GM19025 (cell line): Measurements from ENCODE around the gene TLL2.

Experiments used
- ATAC-seq: cut with Tn5 transposase; IDR thresholded peaks from one replicate; pipeline ENCODE4 v1.9.1; 2021; ENCODE audit warnings: mild to moderate bottlenecking, low read depth, moderate library complexity; ENCODE audit not compliant: unreplicated experiment

The TLL2 gene

DNA sequence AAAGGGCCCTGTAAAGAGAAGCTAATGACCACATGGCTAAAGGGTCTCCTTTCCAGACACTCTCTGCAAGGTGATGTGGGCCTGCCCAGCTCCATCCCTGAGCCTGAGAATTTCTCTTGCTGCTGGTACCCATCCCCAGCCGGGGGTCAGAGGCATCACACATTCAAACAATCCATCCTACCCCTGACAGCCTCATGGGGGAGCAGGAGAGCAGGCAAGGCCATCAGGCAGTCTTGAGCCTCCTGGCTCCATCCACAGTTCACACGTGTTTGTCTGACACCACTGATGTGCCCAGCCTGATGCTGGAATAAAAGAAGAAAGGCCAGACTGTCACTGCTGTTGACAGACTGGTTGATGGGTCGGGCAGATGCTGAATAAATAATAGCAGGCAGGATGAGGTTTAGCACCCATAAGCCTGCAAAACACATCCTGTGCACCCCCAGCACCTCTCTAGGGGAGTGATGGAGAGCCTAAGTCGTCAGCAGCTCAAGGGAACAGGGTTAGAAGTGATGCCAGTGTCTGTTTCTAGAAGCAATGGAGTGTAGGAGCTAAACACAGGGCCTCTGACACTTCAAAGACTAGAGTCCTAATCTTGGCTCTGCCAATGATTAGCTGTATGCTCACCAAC lies 43.5 kb downstream of the TLL2 start:
- no peak for ATAC-seq

DNA sequence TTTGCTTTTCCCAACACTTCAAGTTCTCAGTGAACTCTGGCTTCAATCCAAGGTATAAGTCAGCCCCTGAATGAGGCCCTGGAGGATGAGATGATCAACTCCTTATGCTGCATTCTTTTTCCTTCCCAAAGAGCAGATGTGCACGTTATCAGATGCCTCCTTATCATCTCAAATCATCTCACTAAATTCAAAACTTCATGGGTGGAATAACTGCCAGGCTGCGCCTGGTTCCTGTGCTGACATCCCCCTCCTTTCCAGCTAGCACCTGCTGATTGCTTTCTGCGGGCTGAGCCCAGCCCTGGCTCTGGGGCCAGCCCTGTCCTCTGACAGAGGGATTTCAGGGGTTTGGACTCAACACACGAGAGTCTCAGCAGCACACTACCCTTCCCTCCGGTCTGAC lies 44.9 kb downstream of the TLL2 start:
- ATAC-seq: no peak

- no peak for ATAC-seq
Measured at GRCh38 chr10:96465599-96465998, 48.1 kb downstream of the TLL2 start.

- ATAC-seq: no peak
Measured at GRCh38 chr10:96463562-96463961, 50.2 kb downstream of the TLL2 start.

DNA sequence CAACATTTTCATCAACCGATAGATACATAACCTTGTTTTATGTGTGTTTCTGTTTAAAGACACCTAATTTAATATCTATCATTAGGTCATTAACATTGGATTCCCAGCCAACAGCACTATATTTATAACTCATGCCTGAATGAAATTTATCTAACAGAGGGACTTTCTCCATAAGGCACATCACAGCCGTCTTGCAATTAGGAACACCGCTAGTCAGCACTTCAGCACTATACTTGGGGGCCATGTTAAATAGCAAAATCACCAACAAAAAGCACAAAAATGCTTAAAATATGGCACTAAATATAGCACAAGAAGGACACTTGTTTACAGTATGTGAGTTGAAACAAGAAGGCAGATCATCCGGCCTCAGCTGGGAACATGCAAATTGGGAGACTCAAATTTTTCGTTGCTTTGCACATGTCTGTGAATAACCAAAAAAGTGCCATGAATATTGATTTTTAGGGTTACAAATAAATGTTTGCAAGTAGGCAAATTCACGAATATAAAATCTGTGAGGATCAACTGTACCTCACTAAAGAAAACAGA lies 51.0 kb downstream of the TLL2 start:
- no peak for ATAC-seq

- no peak for ATAC-seq
Measured at GRCh38 chr10:96460316-96460715, 53.4 kb downstream of the TLL2 start.

DNA sequence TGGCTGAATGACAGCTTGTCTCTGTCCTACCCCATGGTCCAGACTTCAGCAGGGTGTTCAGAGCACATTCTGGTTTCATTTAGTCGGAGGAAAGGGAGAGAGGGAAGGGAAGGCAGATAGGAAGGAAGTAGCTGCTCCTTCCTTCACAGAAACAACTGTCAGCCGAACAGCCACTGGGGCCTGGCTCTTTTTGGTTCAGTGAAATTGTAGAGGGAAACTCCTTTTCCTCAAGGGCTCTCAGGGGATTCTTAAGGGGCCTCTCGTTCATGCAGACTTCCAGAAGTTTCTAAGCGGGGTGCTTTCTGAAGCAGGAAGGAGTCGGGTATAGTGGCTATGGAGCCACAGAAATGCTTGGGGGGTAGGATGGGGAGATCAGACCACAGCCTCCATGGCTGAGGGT lies 56.4 kb downstream of the TLL2 start:
- no peak for ATAC-seq

DNA sequence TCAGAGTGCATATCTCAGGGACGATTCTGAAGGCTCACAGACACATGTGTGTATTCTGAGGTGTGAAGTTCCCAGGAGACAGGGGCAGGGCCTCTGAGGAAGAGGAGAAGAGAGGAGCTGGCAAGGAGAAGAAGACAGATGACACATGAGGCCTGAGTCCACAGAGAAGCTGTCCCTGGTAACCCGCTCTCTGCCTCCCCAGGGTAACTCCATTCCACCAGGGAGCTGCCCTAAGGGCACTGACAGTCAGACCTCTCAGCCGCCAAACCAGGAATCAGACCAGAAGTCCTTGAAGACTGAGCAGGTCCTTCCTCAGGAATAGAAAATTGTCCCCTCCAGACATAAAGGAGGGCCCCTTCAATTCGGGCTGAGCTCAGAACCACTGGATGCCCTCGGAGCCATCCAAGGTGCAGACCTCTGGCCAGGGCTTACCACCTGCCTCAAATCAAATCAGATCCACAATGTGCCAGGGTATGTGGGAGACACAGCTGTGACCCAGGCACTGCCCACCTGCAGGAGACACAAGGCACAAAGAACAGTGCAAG lies 57.4 kb downstream of the TLL2 start:
- no peak for ATAC-seq

DNA sequence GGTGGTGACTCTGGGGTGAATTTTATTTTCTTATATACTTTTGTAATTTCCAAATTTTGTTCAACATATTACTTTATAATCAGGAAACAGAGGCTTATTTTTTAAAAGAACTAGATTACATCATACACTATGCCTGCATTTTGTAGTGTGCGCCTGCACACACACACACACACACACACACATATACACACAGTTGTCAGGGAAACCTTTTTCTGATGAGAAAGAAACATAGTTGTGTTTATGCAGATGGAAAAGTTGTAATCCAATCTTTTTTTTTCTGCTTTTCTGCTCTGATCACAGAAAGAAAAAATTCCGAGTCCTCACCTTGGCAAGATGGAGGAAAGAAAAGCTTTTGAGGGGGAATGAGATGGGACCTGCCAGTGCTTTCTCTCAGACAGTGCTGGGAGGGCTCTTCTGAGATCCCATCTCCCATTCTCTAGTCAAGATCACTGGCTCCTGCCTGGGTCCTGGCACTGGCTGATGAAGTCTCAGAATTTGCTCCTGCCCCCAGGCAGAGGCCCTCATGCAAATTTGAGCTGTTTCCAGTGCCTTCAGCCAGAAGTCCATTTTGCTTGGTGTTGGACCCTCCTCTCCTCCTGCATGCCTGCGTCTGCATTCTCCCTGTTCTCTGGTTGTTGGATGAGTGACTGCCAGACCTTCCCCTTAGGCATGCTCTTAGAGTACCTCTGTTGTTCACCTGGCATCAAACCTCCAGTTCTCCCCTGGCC lies 59.7 kb downstream of the TLL2 start:
- ATAC-seq: no peak

DNA sequence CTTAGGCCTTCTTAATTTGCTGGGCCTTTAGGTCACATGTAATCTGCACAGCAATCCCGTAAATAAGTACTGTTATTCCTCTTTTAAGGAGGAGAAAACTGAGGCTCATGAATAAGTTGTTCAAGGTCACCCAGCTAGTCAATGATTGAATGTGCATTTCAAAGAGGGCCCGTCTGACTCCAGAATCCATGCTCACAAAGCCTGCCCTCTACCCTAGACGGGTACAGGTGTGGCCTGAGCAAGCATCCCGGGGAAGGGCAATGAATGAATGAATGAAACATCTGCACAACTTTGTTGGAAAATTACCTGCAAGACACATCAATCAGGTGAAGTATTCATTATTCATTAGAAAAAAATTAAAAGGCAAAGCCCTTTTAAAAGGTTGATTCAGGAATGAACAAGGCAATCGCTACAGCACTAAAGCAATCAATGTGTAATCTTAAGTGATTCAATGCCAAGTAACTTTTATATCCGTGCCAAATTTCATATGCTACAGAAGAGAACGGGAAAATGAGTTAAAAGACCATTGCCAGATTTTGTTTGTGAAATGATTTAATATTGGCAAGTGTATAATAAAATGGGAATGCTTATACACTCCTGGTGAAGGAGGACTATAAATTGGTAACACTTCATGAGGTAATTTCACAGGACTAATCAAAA lies 61.1 kb downstream of the TLL2 start:
- no peak for ATAC-seq

- ATAC-seq: no peak
Measured at GRCh38 chr10:96450529-96451207, 63.1 kb downstream of the TLL2 start.

DNA sequence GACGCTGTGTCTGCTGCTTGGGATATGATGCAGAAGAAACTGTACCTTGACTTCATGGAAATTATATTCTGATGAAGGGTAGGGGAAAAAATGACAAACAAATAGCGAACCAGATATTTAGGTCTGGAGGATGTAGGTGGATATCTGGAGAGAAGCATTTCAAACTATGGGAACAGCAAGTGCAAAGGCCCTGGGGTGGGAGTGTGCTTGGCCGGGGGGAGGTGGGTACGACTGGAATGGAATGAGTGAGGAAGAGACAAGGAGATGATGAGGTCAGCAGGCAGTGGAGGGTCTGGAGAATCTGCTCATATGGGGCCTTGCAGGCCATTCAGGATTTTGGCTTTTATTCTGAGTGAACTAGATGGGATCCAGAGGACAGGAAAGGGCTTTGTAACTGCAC lies 65.2 kb downstream of the TLL2 start:
- ATAC-seq: no peak

DNA sequence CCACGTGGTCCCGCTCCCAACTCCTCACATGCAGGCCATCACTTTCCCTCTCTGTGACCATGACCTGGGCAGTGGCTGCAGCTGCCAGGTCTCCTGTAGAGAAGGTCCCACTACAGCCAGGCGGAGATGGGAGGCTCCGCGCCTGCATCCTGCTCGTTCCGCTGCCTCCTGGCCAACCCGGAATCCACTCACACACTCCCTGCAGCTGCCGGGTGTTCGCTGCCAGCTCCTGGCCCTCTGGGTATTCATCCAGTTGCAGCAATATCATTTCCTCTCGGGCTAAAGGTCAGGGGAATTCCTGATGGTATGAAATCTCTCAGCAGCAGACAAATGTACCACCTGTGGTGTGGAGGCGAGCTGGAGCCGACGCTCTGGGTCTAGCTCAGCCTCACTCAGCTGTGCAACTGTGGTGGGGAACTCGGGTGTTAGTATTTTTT lies 65.7 kb downstream of the TLL2 start:
- ATAC-seq: peak; percentile 76

DNA sequence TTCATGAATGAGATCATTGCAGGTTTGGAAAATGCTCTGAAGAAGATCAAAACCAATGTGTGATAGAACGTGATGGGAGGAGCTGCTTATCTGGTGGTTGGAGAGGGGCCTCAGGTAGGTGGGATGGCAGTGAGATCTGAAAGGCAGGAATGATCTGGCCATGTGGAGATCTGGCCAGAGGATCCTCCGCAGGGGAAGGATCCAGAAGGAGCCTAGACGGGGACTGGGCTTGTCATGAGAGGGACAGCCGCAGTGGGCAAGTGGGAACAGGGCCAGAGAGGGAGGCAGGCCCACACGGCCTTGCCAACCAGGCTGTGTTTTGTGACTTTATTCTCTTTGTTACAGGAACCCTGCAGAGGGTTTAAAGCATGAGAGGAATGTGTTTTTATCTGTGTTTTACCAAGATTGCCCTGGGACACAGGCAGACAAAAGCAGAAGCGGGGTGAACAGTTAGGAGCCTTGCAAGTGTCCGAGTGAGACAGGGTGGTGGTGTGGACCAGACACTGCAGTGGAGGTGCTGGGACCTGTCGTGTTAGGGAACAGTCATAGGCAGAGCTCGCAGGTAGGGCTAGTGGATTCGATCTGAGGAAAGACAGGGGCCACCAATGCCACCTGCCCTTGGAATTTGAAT lies 66.6 kb downstream of the TLL2 start:
- ATAC-seq: no peak

DNA sequence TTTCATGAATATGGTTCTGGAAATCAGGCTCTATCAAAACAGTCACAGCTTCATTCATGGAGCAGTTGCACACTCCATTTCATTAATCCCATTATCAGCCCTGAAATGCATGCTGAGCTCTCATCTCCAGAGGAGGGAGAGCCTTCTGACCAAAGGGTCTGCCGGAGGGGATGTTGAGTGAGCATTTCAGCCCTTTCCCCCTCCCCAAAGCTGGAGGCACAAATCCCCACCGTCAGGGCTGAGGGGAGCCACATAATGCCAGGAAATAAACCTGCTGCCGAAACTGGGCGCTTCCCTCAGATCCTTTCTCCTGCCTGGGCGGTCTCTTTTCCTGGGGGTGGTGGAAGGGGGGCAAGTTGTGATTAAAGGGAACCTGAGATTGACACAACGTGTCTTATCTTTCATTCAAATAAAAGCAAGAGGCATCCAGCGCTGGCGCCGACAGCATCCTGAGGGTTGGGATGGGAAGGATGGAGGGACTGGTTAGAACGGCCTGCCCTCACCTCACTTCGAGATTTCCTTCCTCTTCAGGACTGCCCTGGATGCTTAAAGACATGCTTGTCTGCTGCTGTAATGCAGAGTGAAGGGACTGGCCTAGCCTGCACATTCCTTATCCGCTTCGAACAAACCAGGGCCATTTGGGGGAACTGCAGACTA lies 71.6 kb downstream of the TLL2 start:
- no peak for ATAC-seq

DNA sequence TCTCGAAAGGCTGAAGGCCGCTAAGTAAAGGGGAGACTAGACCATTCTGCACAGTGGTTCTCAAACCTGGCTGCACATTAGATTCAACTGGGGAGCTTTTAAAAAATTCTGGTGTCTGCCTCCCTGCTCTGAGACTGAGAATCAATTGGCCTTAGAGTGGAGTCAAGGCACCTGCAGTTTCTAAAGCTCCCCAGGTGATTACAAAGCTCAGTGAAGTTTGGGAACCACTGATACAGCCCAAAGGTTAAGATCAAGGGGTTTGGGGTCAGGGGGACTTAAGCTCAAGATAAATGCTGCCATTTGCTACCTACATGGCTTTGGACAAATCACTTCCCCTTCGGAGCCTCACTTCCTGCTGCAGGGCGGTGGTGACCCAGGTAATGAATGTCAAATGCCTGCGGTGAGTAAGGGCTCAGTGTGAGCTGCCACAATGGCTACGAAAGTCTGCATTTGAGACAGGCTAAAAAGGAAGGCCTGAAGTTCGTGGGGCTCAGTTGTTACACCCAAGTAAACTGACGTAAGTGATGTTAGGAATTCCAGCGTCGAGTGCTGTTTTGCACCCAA lies 72.3 kb downstream of the TLL2 start:
- ATAC-seq: no peak

DNA sequence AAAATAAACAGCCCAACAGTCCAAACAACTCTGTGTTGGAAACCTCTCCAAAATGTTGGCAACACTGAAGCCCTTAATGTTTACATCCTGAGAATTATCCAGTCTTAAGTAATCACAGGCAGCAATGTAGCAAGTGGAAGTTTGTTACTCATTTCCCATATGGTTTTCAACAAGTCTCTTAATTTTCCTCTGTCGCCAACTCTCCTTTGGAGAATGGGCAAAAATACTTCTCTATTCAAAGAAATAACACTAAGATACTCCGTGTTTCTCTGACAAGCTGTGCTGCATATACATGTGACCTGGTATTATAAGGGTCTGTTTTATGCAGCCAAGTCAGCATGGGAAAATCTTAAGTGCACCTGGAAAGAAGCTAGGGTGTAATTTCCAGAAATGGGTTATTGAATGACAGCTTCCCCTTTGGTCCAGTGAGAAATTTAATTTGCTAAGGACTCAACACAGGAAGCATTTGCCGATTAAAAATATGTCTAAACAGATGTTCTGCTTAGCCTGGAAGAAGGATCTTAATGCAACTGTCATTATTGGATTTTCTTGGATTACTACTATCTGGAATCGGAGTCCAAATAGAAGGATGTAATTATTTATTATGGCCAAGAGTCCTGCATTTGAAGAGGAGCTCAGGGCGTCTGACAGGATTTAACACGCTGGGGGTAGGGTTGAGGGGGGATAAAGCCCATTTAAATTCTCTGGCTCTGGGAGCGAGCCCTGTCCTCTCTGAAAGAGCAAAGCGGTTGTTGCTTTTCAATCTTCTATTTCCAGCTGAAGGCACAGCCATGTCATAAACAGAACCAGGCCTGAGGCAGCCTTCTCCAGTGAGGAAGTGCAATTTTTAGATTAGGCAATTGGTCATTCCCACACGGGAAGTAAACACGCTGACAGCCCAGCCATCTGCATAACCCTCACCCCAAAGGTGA lies 73.1 kb downstream of the TLL2 start:
- no peak for ATAC-seq

DNA sequence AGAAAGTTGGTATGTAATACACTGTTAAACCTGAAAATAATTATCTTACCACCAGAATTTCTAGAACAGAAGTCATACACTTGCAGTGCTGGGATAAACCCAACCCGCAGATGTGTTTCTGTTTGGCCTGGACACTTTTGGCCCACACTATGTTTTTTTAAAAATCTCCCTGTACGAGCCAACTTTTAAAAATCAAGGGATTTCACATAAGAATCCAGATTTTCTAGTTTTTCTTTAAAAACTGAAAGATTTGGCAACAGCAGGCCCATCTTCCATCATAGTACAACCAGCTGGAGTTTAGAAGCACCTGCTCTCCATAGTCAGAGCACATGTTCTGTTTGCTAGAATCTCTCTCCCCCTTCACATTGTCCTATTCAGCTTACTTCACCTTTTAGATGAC lies 74.0 kb downstream of the TLL2 start:
- no peak for ATAC-seq
